ENCODE data around the gene AMPH.

Gene AMPH

GRCh38 chr7:38630720-38631673 is at the start of gene AMPH:
AMPH (minus strand) TSS chr7:38631373; CDS start chr7:38631351, 22 bp downstream.
- no peak for DNase-seq

GRCh38 chr7:38679419-38679818 is 48.2 kb upstream of the AMPH start:
- no peak for DNase-seq

GRCh38 chr7:38678698-38679054 is 47.5 kb upstream of the AMPH start:
- DNase-seq = no peak

GRCh38 chr7:38677981-38678697 is 47.0 kb upstream of the AMPH start:
- no peak for DNase-seq

- DNase-seq = no peak
These were observed 44.4 kb upstream of the AMPH start for GRCh38 chr7:38675494-38676106.

GRCh38 chr7:38674513-38674912 is 43.3 kb upstream of the AMPH start:
- no peak for DNase-seq

- DNase-seq = no peak
These were observed 42.6 kb upstream of the AMPH start for GRCh38 chr7:38673795-38674194.

- DNase-seq = no peak
These were observed 41.0 kb upstream of the AMPH start for GRCh38 chr7:38671911-38672905.

- no peak for DNase-seq
These were observed 38.9 kb upstream of the AMPH start for GRCh38 chr7:38669965-38670520.

- no peak for DNase-seq
These were observed 33.8 kb upstream of the AMPH start for GRCh38 chr7:38664972-38665371.

- no peak for DNase-seq
These were observed 29.4 kb upstream of the AMPH start for GRCh38 chr7:38660427-38661099.

GRCh38 chr7:38659931-38660330 is 28.8 kb upstream of the AMPH start:
- DNase-seq = no peak

GRCh38 chr7:38658921-38659320 is 27.7 kb upstream of the AMPH start:
- DNase-seq = no peak

GRCh38 chr7:38656968-38657367 is 25.8 kb upstream of the AMPH start:
- DNase-seq = no peak

- no peak for DNase-seq
These were observed 24.9 kb upstream of the AMPH start for GRCh38 chr7:38655833-38656774.

- no peak for DNase-seq
These were observed 6.8 kb upstream of the AMPH start for GRCh38 chr7:38637957-38638356.

GRCh38 chr7:38632411-38632810 is 1.2 kb upstream of the AMPH start:
- no peak for DNase-seq

- no peak for DNase-seq
These were observed 1.3 kb downstream of the AMPH start for GRCh38 chr7:38629651-38630510.

All from NK-92 treated with Interleukin-12 subunit alpha and Interleukin-12 subunit beta, amount 100 ng/mL, for 24 hours (cell line).